ENCODE measurements around the gene CLASP1. TPM values are rescaled to one million over a fixed set of nuclear protein-coding genes. Genes with fewer than 3 reads are reported as not detected.

The CLASP1 gene
- total RNA-seq, 1 experiment from 2014 or later, result 45.9 TPM

GRCh38 chr2:121689356-121689755 lies 40.1 kb upstream of the CLASP1 start:
- no peak overlapping the region for H3K56ac ChIP-seq (ENCODE audit: insufficient read length, low read depth, low read length)
- H3K9ac ChIP-seq (ENCODE audit: extremely low read depth, insufficient read length, low read length), result no peak overlapping the region
- peaks cover 3 to 4% of the 10 kb centered on the region in 2 experiments for H3K9me3 Mint-ChIP-seq
- H3K18ac ChIP-seq (ENCODE audit: insufficient read length, low read depth, low read length), result no peak overlapping the region
- H2BK12ac ChIP-seq (ENCODE audit: insufficient read length, low read depth, low read length), result no peak overlapping the region
- H3K23ac ChIP-seq (ENCODE audit: insufficient read length, low read depth, low read length), result no peak overlapping the region
- H4K8ac ChIP-seq (replicated peaks; ENCODE audit: insufficient read length, low read depth, low read length), result no peak overlapping the region
- peaks cover 29 to 33% of the 10 kb centered on the region in 2 experiments for H3K4me1 Mint-ChIP-seq
- H3K36me3 Mint-ChIP-seq (ENCODE audit: insufficient read depth in 1 of 3, low read depth in 3 of 3), result peaks cover 0 to 5% (median under 1%) of the 10 kb centered on the region in 3 experiments; a peak in 3 of 7 replicates
- no peaks in the 10 kb centered on the region for H3K79me1 ChIP-seq (ENCODE audit: insufficient read depth, low read depth, low read length, poor library complexity, severe bottlenecking)
- H3K14ac ChIP-seq (ENCODE audit: insufficient read depth, low read length), result no peak overlapping the region
- no peaks in the 10 kb centered on the region for H3K27me3 ChIP-seq (ENCODE audit: insufficient read depth, low read length)
- no peak overlapping the region for H2BK15ac ChIP-seq (ENCODE audit: low read depth, low read length)
- H4K20me1 ChIP-seq (ENCODE audit: control insufficient read depth, insufficient read depth, insufficient read length), result no peaks in the 10 kb centered on the region
- H3K79me2 ChIP-seq (ENCODE audit: insufficient read depth, low read length), result no peaks in the 10 kb centered on the region
- no peak overlapping the region for H3K27ac ChIP-seq (ENCODE audit: insufficient read length, low read depth, low read length)
- H2AFZ ChIP-seq (ENCODE audit: low read length), result no peak overlapping the region
- H3K9me3 ChIP-seq (ENCODE audit: control insufficient read depth, low read depth, low read length), result no peaks in the 10 kb centered on the region
- H3T11ph ChIP-seq (ENCODE audit: low read length), result no peak overlapping the region
- H3K4me1 ChIP-seq (ENCODE audit: insufficient read depth, low read length), result peaks cover 4% of the 10 kb centered on the region; the same call in 1 of the 2 replicates
- H3K27me3 Mint-ChIP-seq (ENCODE audit: low read depth), result peaks cover 14% of the 10 kb centered on the region
- H3K4me3 Mint-ChIP-seq, result no peak overlapping the region; a peak in 1 of 5 replicates
- TF ChIP-seq CTCF (conservative IDR thresholded peaks at IDR 0.05), result peak; percentile 44
- H2BK20ac ChIP-seq (ENCODE audit: low read depth, low read length, poor library complexity, severe bottlenecking), result no peak overlapping the region
- no peak overlapping the region for H2AK5ac ChIP-seq (ENCODE audit: insufficient read length, low read length)
- no peak overlapping the region for H3K4me2 ChIP-seq (ENCODE audit: insufficient read depth, insufficient read length, low read length)
- no peak overlapping the region for H3K4ac ChIP-seq (ENCODE audit: low read depth, low read length)
- no peak overlapping the region for H2BK5ac ChIP-seq (ENCODE audit: insufficient read length, low read length)
- DNase-seq, result no peak
- no peak overlapping the region for H4K5ac ChIP-seq (ENCODE audit: insufficient read length, low read depth, low read length)
- H3K27ac Mint-ChIP-seq, result peak overlapping the region in 1 of 3 experiments; percentile 76; a peak in 1 of 7 replicates
- H4K91ac ChIP-seq (ENCODE audit: insufficient read length, low read depth, low read length), result no peak overlapping the region
- WGBS (ENCODE audit: extremely low coverage, insufficient read length, low lambda C conversion rate), result no CpG with 5 or more reads among the region's 4 CpGs
- H2BK120ac ChIP-seq (ENCODE audit: low read depth, low read length, poor library complexity, severe bottlenecking), result no peak overlapping the region
- no peaks in the 10 kb centered on the region for H3K23me2 ChIP-seq (ENCODE audit: insufficient read length, low read depth, low read length, poor library complexity, severe bottlenecking)

Measured in H9 (cell line).